HG03432 (cell line): ENCODE data around the gene KCNQ1OT1.
A peak's percentile ranks its signal among the peaks of the same experiment; 100 is the strongest.

ENCODE experiments used
- ATAC-seq: cut with Tn5 transposase; IDR thresholded peaks from one replicate; pipeline ENCODE4 v1.9.1; 2021; ENCODE audit warnings: mild to moderate bottlenecking, moderate library complexity; ENCODE audit not compliant: unreplicated experiment

The KCNQ1OT1 gene

DNA sequence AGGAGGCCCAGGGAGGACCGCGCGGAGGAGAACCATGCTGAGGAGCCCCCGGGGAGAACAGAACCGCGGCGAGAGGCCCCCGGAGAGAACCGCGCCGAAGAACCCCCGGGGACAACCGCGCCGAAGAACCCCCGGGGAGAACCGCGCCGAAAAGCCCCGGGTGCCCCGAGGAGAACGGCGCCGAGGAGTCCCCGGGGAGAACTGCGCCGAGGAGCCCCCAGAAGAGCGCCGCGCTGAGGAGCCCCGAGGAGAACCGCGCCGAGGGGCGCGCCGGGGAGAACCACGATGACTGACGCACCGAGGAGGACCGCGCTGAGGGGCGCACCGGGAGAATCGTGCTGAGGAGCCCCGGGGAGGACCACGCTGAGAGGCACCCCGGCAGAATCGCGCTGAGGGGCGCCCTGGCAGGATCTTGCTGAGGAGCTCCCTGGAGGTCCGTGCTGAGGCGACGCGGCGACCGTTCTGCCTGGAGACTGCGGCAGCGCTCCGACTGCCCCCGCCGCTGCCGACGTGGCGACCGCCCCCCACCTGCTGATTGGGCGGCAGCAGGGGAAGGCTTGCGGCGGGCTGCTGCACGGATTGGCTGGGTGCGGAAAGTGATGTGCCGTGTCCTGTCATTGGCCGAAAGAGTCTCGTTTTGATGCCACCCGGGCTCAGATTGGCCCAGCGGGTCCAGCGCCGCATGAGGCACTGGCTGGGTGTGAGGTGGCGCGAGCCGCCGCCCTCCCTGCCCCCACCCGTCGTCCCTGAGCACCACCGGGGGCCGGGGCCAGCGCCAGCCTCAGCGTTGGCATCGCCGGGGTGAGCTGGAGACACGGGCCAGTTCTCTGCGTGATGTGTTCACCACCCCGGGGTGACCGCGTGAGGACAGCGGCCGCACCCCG lies at the start of gene KCNQ1OT1:
TSS of gene KCNQ1OT1 (minus strand) at position 464 of the 884 bp plus-strand sequence.
- ATAC-seq: peak; percentile 90

DNA sequence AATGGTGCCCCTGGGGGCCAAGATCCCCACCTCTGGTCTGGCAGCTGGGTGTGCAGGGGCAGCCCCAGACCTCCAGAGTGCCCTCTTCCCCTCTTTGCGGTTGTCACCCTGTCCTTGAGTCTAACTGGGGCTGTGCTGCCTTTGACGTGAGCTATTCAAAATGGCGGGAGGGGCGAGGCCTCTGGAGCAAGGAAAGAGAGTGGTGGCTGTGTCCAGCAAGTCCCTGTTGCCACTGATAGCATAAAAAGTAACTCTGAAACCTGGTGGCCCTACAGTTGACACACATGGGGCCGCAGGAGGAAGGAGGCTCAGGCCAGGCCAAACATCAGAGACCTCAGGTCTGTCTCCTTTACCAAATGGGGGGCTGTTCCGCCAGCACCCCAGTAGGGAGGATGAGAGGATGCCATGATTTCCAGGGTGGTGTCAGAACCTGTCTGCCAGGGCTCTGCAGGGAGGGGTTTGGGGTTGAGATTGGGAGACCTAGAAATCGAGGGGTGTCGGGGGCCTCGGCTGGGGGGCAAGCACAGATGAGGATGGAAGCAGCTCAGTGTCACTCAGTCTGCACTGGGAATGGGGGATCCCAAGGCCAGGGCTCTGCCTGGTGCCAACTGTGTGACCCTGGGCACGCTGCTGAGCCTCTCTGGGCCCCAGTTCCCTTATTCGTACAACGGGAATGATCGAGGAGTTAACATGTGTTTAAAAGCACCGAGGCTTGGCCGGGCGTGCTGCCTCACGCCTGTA lies 49.2 kb upstream of the KCNQ1OT1 start:
- no peak for ATAC-seq

DNA sequence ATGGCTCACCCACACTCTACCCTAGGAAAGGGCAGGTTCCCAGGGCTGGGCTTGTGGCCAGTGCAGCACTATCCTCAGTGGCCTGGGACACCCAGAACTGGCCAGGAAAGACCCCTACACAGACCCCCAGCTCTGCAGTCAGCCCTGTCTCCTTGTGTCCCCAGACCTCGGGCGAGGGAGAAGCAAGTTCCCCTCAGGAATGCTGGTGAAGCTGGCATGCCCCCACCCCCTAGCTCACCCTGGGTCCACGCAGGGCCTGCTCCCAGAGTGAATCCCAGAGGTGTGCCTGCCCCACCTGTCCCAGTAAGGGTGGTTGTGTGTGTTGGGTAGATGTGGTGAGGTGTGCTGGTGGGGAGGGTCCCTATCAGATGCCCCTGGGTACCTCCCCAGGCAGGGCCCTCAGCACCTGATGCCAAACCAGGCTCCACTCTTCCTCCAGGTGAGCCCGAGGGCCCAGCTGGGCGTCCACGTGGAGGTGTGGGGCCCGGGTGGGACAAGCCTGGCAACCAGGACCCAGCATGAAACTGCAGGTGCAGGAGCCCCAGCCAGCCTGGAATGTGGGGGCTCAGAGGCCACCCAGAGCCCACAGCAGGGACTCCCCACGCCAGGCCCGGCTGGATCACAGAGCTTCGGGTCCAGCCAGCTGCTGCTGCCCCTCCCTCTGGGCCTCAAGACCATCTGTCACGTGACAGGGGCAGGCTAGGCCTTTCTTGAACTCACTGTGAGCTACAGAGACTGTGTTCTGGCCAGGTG lies 48.4 kb upstream of the KCNQ1OT1 start:
- ATAC-seq: no peak

DNA sequence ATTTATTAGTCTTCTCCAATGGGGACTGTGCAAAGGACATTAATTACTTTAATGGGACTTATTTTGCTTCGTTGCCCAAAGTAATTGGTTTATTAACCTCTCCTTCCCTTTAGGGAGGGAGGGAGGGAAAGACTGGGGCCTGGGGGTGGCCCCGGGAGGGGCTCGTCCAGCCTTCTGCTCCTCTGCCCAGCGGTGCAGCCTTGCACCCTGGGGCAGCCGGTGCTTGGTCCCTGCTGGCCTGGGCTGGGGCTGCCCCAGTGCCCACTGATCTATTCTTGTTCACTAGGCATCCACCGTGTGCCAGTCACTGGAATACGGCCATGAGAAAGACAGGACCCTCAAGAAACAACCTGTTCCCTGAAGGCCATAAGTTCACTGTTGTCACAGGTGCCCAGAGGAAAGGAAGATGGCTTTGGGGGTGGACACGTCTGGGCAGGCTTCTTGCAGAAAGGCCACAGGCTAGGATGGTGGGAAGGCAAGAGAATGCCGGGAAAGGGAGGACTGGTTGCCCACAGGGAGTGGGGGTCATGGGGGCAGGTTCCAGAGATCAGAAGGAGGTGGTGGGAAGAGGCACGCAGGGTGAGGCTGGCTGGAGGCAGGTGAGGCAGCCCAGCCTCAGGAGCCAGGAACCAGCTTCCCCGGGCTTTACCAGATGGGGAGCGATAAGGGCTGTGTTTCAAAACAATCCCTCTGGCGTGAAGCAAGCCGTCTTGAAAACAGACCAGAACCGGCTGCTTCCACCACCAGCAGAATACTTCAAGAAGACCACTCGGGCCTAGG lies 47.6 kb upstream of the KCNQ1OT1 start:
- ATAC-seq: no peak

DNA sequence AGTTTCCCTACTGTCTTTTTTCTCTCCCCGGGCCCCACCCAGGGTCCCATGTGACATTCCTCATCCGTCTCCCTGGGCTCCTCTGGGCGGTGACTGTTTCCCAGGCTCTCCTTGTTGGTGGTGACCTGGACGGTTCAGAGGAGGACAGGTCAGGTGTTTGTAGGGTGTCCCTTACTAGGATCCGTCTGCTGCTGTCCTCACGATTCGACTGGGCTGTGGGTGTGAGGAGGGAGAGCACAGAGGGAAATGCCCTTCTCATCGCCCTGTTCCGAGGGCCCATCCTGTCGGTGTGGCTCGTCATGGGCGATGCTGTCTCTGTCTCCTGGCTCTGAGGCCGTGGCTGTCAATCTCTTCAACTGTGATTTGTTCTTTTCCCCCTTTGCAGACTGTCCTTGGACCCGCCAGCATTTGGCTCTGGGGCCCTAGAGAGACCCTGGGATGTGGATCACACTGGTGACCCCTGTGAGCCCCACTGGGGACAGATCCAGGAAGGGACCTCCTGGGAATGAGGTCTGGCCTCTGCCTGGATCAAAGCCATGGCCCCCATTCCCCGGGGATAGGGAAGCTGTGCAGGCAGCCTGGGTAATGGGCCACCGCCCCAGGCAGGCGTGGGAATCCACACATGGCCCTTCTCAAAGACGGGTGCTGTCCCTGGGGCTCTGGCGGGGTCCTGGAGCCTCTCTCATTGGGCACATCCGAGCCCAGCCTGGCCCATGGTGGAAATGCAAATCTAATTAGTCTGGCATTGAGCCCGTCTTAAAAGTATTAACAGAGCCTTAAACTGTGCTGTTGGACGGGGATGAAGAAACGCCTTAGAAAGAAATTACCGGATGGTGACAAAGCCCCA lies 46.8 kb upstream of the KCNQ1OT1 start:
- no peak for ATAC-seq

DNA sequence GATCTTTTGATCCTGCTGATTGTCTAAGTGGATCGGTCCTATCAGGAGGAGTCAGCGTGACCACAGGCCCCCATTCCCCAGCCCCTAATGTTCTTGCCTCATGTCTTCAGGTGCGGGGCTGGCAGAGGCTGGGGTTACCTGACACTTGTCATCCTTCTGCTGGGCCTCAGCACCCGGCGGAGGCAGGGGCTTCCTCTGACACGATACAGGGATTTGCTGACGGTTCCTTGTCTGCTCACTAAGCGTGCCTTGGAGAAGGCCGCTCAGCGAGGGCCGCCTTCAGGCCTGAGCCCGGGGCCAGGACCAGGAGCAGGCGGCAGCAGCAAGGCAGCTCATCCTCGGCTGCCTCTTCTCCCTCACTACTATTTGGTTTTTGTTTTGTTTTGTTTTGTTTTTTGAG lies 45.7 kb upstream of the KCNQ1OT1 start:
- ATAC-seq: no peak

DNA sequence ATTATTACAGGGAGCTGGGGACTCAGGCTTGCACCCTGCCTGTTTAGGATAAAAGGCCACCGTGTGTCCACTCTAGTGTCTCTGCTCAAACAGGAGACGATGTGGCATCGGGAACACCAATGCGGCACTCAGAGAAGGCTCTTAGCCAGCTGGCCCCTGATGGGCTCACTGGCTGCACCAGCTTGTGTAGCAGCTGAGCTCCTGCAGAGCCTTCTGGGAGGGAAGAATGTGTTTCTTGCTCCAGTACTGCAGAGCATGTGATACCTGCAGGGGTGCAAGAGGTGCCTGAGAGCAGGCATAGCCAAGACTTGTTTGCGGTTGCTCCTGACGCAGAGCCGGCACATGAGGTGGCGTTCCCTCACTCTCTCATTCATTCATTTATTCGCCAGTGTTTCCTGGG lies 44.4 kb upstream of the KCNQ1OT1 start:
- no peak for ATAC-seq

DNA sequence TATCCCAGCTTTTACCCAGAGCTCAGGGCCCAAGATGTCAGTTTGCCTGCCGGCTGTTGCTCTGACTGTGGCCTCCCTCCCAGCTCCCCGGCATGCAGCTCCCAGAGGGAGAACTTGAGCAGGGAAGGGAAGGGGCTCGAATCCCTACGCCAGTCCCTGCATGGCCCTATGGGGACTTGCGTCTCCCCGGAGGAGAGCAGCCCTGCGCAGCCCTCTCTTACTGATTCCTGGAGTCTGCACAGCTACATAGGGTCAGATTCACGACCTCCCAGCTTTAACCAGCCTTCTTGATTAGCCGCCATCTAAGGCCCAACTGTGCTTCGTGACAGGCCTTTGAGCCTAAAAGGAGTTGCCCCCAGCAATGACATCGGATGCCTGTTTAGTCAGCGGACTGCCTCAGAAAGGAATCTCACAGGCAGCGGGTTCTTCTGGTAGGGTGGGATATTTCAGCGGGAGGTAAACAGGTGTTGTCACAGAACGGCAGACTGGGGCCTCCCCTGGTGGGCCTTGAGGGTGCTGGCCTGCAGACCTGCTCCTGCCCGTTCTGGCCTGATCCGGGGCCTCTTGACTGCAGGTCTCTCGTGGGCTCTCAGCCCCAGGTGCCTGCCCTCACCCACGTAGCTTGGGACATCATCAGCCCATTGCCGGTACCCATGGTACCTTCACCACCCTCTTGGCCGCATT lies 43.8 kb upstream of the KCNQ1OT1 start:
- no peak for ATAC-seq

DNA sequence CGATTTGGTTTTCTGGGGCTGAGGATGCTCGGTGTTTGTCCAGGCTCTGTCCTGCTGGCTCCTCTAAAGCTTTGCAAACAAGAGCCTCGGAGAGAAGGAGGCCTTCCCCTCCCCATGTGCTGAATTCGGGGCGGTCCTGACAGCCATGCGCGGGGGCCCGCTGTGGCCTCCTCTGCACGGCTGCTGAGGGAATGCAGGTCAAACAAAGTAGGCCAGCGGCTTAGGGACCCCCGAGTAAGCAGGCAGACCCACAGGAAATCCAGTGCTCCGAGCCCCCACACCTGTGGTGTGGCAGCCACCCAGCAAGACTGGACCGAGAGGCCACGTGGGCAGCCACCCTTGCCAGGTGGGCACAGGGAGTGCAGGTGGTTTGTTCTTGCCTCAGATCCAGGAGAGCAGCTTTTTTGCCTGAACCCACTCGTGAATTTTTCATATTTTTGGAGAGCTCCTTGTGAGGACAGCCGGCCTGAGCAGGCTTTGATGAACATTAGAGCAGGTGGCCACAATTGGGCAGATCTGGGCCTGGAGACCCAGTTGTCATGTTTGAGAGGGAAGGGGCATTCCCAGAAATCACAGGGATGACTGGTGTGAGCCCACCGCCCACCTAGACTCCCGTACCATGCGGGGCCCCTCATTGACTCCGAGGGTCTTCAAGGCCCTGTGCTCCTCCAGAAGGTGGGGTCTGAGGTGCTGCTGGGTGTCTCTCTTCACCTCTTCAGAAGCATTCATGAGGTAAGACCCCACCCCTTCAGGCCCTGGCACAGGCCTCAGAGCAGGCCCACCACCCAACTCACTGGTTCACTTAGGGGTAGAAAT lies 43.0 kb upstream of the KCNQ1OT1 start:
- ATAC-seq: no peak

DNA sequence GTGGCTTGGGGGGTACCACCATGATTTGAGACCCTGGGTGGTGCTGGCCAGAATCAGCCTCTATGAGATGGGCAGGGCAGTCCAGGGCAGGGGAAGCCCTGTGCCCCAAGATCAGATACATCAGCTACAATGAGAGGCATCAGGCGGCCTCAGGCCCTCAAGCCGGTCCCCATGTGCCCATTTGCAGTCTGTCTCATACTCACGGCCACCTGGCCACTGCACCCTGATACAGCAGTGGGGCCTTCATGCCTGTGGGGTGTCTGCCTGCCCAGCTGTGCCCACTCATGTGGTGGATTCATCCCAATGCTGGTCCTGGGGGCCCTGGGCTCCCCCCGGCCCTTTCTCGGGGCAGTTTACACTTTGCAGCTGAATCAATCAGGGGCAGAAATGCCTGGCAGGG lies 42.4 kb upstream of the KCNQ1OT1 start:
- ATAC-seq: no peak

DNA sequence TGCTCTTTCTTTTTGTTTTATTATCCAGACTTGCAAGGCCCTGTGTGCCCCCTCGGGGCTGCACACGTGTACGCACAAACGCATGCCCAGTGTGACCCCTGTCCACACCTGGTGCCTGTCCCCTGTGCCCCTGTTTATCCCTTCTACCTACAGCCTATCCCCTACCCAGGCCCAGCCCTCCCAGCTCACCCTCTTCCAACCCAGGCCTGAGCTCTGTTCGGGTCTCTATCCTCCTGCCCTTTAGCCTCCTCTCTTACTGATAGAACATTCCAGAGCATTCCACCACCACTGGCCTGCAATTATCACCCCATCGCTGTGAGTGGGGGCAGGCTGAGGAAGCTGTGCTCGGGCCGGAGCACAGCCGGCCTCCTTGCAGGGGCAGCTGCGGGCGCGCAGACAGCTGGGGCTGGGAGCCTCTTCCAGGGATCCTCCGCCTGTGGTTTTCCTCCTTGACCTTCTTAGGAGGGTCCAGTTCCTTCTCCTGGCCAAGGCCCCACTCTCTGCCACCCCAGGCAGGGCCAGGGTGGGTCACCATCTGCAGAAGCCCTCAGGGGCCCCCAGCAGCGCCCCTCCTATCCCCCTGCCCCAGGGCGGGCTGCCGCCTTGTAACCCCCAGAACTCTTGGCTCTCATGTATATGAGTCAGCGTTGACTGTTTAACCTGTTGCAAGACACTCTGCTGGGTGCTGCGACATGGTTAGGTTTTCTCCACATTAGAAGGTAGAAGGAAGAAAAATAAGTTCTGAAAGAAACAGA lies 41.8 kb upstream of the KCNQ1OT1 start:
- ATAC-seq: no peak

DNA sequence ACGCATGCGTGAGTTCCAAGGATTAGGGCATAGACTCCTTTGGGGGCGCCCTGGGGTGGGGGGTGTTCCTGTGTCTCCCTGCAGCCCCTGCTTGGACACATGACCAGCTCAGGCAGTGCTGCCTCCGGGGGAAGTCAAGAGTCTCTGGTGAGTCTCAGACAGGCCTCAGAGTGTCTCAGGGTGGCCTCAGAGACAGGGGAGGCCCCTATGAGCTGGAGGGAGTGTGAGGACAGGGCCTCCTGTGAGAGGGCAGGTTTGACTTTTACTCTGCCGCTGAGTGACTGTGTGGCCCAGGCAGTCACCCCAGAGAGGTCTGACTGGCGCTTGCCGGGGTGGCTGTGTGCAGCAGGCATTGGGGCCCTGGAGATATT lies 41.2 kb upstream of the KCNQ1OT1 start:
- no peak for ATAC-seq

DNA sequence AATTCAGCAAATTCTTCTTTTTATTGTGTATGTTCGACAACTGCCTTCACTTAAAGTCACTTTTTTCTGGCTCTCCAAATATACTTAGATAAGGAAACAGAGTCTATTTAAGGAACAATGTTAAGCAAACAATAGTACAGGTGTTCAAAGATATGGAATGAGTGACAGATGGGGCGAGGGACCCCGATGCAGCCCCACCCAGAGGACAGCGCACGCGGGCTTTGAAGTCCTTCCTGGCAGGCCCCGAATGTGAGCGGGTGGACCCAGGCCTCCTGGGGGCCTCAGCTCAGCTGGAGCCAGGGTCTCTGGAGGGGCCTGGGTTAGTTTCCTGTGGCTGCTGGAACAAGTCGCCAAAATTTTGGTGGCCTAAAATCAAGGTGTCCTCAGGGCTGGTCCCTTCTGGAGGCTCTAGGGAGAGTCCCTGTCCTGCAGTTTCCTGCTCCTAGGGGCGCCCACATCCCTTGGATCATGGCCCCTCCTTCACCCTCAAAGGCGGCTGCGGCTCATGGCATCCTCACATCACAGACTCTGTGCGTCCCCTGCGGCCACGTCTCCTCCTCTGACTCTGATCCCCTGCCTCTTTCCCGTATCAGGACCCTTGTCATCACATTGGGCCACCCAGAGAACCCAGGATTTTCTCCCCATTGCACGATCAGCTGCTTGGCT lies 40.6 kb upstream of the KCNQ1OT1 start:
- ATAC-seq: no peak

DNA sequence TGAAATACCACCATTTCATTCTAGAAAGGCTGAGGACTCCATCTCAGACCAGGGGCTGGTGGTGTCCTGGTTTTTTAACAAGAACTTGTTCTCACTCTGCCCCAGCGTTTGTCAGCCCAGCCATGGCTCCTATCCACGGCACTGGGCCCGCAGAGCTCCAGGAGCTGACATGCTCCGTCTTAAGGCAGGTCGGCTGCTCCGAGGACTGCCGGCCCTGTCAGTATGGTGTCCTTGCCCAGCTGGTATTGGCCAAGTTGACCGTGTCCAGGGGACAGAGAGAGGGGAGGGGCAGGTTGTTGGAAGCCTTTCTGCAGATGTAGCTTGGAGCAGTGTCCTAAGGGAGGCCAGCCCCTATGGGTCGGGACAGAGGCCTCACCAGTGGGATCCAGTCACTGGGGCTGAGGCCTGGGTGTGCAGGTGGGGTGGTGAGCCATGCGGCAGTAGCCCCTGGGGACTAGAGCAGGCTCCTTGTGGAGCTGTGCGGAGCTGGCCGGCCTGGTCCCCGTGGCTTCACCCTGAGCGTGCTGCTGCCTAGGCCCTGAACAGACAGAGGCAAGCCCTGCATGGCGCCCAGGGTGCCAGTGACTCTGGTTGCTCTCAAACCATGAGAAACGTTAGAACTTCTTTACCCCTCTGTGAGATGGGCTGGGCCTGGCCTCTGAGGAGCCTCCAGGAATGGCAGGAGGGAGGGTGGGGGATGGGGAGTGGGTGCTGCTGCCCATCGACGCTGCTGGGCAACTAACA lies 39.9 kb upstream of the KCNQ1OT1 start:
- no peak for ATAC-seq

DNA sequence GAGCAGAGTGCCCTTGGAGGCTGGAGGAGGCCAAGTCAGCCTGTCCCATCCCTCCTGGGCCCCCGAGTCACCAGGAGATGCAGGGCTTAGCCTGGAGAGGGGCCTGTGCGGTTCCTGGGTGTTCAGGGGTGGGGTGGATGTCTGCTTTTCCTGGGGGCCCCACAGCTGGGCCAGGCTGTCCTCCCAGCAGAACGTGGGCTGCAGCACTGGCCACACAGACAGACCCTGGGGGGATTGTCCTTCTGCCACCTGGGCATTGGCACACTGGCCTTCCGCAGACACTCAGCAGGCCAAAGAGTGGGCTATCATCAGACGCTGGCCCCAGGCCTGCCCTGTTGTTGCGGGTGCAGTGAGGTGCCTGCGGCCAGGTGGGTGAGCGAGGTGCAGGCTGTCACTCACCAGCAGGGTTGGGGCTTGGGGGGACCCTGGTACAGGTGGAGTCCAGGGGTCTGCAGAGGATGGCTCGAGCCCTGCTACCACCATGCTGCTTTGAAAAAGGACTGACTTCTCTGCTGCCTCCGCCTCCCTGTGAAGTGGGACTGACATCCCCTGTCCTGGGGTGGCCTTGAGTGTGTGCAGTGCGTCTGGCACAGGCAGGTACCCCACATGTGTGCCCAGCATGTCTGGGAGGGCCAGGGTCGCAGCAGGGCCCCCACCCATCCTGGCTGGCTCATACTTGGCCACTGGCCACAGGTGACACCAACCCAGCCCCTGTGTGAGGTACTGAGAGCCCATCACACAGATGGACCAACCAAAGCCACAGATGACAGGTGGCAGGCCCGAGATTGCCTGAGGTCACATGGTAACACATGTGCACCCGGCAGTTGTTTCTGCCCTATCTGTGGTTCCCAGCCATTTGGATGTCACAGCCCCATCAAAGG lies 39.0 kb upstream of the KCNQ1OT1 start:
- ATAC-seq: no peak

DNA sequence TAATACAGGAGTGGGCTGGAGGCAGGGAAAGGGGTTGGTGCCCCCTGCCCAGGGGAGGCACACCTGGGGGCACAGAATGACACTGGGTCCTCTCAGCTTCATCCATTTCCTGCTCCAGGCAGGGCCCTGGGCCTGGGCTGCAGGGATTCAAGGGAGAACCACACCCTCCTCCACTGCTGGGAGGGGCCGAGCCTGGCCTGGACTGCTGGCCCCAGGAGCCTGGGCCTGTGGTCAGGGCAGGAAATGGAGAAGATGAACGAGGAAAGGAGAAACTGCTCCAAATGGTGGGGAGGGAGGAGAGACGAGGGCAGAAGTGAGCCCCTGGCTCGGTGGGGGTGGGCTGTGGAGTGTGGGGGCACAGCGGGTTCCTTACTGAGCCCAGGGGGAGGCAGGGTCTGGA lies 38.1 kb upstream of the KCNQ1OT1 start:
- no peak for ATAC-seq
